Omental fat pad (tissue), 4 donors: ENCODE results near the gene OR52J3. TPM values are rescaled to one million over a fixed set of nuclear protein-coding genes. Genes with fewer than 3 reads are reported as not detected.

Experiments used
- ATAC-seq: fragments of 150-250 bp; one replicate; pipeline ENCODE4 v1.9.1; 2016; ENCODE audit warnings: mild to moderate bottlenecking, moderate library complexity; ENCODE audit not compliant: low FRiP score
- DNase-seq: peaks from one replicate; pipeline ENCODE4 v3.0.0-alpha.2; 2019; ENCODE audit warnings: low spot score
- total RNA-seq, 4 donors: library from RNA; depleted of rRNA; stranded (reverse); fragments of >200 nt; gene quantifications; one replicate each; pipeline ENCODE4 v1.1.0, GENCODE V29; 2016
- TF ChIP-seq, protein P1 (sequence below), 3 donors: fragments of 450-650 bp; IDR thresholded peaks; one replicate each; pipeline ENCODE4 v1.5.1; 2016 to 2017; ENCODE audit warnings: antibody characterized with exemption in 3 of 3, mild to moderate bottlenecking in 3 of 3, moderate library complexity in 2 of 3

Gene OR52J3
- total RNA-seq, 4 donors from 2014 or later: not detected

DNA sequence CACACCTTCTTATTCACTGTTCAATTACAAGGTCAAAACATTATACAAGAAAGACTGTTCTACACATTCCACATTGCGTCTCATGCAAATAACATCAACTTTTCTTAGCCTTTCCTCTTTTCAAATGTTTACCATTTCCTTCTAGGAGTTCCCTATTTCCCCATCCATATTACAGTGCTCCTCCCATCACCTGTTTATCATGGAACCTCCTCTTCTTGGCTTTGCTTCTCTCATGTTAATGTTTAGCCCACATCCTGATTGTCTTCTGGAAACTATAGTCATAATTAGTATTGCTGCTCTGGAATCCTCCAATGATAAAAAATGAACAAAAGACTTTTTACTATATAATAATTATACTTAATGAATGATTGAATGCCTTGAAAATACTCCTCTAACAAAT is 44.3 kb downstream of the OR52J3 start:
- DNase-seq (no peak), ATAC-seq (no peak)
- TF ChIP-seq, protein P1, sequence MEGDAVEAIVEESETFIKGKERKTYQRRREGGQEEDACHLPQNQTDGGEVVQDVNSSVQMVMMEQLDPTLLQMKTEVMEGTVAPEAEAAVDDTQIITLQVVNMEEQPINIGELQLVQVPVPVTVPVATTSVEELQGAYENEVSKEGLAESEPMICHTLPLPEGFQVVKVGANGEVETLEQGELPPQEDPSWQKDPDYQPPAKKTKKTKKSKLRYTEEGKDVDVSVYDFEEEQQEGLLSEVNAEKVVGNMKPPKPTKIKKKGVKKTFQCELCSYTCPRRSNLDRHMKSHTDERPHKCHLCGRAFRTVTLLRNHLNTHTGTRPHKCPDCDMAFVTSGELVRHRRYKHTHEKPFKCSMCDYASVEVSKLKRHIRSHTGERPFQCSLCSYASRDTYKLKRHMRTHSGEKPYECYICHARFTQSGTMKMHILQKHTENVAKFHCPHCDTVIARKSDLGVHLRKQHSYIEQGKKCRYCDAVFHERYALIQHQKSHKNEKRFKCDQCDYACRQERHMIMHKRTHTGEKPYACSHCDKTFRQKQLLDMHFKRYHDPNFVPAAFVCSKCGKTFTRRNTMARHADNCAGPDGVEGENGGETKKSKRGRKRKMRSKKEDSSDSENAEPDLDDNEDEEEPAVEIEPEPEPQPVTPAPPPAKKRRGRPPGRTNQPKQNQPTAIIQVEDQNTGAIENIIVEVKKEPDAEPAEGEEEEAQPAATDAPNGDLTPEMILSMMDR (IDR thresholded peaks at IDR 0.05): no peak

DNA sequence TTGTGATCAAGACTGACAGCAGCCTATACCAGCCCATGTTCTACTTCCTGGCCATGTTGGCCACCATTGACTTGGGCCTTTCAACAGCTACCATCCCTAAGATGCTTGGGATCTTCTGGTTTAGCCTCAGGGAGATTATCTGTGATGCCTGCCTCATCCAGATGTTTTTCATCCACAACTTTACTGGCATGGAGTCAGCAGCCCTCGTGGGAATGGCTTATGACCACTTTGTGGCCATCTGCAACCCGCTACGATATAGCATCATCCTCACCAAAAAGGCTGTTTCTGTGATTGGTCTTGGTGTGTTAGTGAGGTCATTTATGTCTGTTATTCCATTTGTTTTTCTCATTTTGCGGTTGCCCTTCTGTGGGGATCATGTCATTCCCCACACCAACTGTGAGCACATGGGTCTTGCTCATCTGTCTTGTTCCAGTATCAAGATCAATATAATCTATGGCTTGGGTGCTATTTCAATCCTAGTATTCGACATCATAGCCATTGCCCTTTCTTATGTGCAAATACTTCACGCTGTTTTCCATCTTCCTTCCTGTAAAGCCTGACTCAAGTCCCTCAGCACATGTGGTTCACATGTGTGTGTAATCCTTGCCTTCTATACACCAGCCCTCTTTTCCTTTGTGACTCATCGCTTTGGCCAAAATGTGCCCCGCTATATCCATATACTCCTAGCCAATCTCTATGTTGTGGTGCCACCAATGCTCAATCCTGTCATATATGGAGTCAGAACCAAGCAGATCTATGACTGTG is 46.7 kb downstream of the OR52J3 start:
- DNase-seq: no peak
- TF ChIP-seq, protein P1 (IDR thresholded peaks at IDR 0.05): no peak
- ATAC-seq: no peak

DNA sequence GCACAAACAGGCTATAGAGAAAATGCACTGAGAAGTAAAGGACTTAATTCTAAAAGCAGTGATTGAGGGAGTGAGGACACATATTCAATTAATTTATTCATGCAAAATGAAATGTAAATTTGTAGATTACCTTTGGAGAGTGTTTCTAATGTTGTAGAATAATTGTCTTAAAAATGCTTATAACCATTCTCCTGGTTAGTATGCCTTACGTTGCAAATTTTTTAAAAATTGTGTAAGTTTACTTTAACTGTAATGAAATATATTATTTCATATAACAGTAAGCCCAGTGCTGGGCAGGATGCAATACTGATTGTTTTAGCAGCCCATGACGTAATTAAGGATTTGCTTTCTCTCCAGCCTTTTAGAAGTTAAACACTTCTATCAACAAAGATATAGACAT is 49.7 kb downstream of the OR52J3 start:
- TF ChIP-seq, protein P1 (IDR thresholded peaks at IDR 0.05): no peak
- DNase-seq: no peak
- ATAC-seq: no peak

Other genes with a start within 250 kb of the OR52J3 start
- gene OR52R1, start 242.1 kb upstream of the OR52J3 start, total RNA-seq: not detected
- gene OR51F2, start 225.2 kb upstream of the OR52J3 start, total RNA-seq: not detected
- not detected for gene OR51S1, start 197.3 kb upstream of the OR52J3 start, total RNA-seq
- not detected for gene OR51T1, start 164.6 kb upstream of the OR52J3 start, total RNA-seq
- gene OR51A7, start 142.7 kb upstream of the OR52J3 start, total RNA-seq: not detected
- gene OR51G2, start 127.2 kb upstream of the OR52J3 start, total RNA-seq: not detected
- not detected for gene OR51G1, start 122.2 kb upstream of the OR52J3 start, total RNA-seq
- not detected for gene OR51A4, start 98.9 kb upstream of the OR52J3 start, total RNA-seq
- gene OR51A2, start 90.8 kb upstream of the OR52J3 start, total RNA-seq: not detected
- not detected for gene OR51L1, start 51.7 kb upstream of the OR52J3 start, total RNA-seq
- not detected for gene OR52E2, start 13.1 kb downstream of the OR52J3 start, total RNA-seq
- gene OR52E1, start 23.0 kb downstream of the OR52J3 start, total RNA-seq: not detected
- gene OR52A5, start 91.8 kb downstream of the OR52J3 start, total RNA-seq: not detected
- not detected for gene OR52A1, start 108.2 kb downstream of the OR52J3 start, total RNA-seq
- gene OR51V1, start 154.2 kb downstream of the OR52J3 start, total RNA-seq: not detected
- 1,000 to 10,000 TPM in 1 of 4 donors, 100 to 1,000 TPM in 3; 160 to 1,928 (median 219) TPM for gene HBB, start 180.5 kb downstream of the OR52J3 start, total RNA-seq
- 1 to 10 TPM in 2 of 4 donors, not detected in 2; 1.1 to 3.2 TPM for gene HBD, start 188.0 kb downstream of the OR52J3 start, total RNA-seq
- not detected for gene HBG1, start 203.3 kb downstream of the OR52J3 start, total RNA-seq
- gene HBG2, start 208.3 kb downstream of the OR52J3 start, total RNA-seq: 1 to 10 TPM in 1 of 4 donors, not detected in 3; 2.1 TPM
- gene HBE1, start 223.4 kb downstream of the OR52J3 start, total RNA-seq: not detected